ENCODE data around the gene NPHP4.
"Not testable (repeated sequence)": the region's sequence is repeated elsewhere in the genome, so short reads cannot be mapped to it uniquely, and the experiment has no call there.

NPHP4 gene

DNA sequence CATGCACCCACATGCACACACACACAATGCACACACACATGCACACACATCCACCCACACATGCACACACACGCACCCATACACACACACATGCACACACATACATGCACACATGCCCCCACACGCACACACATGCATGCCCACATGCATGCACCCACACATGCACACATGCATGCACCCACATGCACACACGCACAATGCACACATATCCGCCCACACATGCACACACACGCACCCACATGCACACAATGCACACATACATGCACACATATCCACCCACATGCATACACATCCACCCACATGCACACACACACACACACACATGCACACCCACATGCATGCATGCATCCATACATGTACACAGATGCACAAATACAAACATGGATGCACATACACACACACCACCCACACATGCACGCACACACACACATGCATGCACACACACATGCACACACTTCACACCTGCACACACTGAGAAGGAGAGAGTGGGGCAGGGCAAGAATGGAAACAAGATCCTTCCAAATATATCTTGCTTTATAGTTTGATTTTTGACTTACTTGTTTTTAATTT lies 123.2 kb downstream of the NPHP4 start:
- DNase-seq, result no peak

DNA sequence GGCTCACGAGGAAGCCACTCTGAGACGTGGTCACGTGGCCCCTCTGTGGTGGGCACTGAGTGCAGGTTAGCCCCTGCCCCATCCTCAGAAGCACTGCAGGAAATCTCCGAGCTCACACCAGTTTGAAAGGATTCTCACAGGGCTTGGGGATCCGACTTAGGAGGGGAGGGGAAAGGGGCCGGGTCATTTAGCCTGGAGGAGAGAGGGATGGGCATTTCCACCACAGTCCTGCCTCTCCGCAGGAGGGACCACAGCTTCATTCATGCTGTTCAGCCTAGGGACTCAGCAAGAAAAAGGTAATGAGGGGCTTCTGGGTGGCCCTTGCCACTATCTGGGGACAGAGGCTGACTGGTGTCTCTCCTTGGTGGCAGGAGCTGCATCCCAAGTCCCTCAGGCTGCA lies 126.5 kb downstream of the NPHP4 start:
- no peak for DNase-seq

DNA sequence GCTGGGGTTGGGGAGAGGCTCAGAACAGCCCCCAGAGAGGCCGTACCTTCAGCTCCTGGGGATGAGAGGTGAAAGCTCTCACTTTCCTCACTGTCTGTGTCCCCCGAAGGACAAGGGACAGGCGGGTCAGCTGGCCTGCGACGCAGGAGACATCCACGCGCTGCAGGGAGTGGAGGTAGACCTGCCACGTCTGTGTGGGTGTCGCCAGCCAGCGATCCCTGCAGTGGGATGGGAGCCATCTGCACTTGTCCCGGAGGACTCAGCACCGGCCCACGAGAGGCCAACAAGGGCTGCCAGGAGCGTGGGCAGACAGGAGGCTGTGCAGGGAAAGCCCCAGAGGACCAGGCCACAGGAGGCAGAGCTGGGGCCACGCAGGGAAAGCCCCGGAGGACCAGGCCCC lies 127.2 kb downstream of the NPHP4 start:
- no peak for DNase-seq

DNA sequence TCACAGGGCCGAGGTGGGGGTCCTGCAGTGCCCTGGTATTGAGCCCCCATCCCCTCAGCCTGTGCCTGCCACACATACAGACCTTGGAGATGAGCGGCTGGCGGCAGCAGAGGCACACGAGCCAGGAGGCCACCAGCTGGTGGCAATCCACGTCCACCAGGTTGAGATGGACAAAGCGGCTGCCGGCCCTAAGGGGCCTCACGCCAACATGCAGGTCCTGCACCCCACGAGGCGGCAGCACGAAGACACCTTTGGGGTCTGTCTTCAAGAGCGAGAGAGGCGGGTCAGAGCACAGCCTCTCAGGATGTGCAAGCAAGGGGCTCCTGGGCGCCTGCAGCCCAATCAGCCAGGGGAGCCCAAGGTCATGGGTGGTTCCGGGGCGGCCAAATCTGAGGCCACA lies 128.0 kb downstream of the NPHP4 start:
- no peak for DNase-seq

DNA sequence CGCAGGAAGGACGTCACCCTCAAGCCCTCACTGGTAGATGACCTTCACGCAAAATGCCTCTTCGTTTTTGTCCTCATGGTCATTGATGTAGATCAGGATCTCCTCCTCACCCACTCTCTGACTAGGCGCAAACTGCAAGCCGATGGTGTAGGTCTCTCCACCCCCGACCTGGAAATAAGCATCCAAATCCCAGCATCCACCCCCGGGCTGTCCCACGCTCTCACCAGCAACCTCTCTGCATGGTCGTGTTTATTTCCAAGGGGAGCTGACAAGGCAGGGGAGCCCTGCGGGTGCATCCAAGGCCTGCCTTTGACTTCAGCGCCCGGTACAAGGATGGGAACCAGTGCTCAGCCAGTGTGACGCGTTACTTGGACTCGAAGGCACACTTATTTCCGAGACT lies 129.0 kb downstream of the NPHP4 start:
- no peak for DNase-seq

DNA sequence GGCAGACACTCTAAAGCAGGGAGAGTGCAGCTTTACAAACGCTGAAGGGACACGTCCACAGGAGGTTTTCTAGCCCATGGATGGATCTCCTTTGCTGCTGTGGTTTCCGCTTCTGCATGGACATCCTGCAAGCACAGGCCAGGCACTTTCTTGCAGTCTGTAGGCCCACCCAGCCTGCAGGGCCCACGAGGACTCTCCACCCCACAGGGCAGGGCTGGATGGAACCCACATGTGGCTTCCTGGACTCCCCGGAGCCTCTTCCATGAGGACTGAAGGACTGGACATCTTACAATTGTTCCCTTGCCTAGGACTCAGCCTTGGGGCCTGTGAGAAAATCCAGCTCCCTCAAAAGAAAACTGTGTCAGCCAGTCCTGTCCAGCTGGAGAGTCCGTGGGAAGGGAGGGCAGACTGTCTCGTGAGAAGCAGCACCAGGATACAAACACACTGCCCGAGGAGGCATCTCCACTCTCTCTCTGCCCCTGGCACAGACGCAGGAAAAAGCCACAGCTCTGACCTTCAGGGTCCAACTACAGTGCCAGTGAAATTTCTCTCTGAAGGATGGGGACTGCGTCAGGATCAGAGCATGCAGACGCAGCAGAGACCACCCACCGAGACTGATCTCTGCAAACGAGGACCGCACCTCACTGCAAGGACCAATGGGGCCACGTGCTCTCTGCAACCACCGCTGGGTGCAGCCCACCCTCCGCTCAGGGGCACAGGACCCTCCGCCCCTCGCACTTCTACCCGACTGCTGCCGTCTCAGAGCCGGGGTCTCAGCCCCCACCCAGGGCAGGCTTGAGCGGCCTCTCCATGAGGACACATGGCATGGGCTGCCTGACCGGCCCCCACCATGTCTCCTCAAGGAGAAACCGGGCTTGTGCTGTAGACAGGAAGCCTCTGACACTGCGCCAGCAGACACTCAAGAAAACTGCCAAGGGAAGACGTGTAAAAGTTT lies 130.1 kb downstream of the NPHP4 start:
- DNase-seq, result no peak

DNA sequence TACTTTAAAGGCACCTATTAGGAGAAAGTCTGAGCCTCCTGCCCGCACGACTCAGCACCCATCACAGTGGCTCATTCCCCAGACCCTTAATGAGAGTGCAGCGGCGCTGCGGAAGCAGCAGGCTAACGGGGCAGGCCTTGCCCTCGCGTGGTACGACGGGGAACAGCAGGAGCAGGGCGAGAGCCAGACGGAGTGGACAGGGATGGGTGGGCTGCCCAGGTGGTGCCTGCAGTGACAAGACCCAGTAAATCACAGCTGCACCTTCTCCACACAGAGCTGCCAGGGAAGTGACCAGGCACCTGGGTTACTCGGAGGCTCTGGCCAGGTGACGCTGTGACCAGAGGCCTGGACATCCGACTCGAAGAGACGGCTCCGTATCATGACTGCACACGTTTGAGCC lies 131.9 kb downstream of the NPHP4 start:
- DNase-seq, result no peak

DNA sequence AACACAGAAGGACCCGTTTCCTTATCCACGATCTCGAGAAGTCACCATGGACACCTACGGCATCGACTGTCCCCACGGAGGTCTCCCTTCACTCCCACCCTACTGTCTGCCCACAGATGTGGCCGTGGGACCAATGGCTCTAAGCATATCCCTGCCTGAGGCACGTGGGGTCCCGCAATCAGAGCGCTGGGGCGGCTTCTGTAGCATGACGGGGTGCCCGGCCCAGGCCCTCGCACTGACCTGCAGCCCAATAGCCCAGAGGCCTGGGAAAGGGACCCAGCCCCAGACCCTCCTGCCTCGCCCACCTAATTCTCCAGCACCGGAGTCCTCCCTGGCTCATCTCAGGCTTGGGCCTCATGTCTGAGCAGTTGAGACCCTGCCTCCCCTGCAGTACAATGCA lies 132.5 kb downstream of the NPHP4 start:
- no peak for DNase-seq

DNA sequence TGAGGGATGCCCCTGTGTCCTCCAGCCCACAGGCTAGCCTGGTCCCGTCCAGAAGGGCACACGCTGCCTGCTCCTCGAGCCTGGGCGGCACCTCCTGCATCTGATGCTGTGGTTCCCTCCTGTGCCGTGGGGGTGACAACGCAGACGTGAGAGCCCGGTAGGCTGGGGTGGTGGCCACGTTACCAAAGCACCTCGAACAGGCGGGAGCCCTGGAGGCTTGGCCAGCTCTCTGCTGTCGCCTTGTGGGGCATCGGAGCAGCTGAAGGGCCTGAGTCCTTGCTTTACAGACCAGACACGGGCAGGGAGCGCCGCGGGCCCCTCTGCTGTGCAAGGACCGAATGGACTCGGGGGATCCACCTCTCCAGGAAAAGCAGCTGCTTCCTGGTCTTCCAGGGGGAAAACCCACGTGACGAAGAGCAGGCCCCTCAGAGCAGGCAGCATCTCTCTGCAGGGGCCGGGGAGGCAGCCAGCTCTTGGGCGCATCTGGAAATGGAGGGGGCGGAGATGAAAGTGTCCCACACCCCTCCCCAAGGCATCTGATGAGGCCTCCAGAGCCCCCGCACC lies 133.3 kb downstream of the NPHP4 start:
- DNase-seq, result no peak

DNA sequence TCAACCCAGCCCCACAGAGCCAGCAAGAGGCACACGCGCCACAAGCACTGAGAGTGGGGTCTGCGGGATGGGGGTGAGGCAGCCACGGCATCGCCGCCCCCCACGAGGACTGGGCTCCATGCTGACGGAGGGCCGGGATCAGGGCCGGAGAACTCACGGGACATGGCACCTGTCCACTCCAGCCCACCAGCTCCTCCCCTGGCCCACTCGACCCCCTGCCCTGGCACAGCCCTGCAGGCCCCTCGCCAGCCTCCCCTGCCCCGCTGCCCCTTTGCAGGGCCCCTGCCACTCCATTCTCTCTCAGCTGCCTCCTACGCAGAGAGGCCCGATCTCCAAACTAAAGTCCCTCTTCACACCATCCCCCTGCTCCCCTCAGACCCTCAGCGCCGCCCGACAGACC lies 134.0 kb downstream of the NPHP4 start:
- DNase-seq, result no peak

DNA sequence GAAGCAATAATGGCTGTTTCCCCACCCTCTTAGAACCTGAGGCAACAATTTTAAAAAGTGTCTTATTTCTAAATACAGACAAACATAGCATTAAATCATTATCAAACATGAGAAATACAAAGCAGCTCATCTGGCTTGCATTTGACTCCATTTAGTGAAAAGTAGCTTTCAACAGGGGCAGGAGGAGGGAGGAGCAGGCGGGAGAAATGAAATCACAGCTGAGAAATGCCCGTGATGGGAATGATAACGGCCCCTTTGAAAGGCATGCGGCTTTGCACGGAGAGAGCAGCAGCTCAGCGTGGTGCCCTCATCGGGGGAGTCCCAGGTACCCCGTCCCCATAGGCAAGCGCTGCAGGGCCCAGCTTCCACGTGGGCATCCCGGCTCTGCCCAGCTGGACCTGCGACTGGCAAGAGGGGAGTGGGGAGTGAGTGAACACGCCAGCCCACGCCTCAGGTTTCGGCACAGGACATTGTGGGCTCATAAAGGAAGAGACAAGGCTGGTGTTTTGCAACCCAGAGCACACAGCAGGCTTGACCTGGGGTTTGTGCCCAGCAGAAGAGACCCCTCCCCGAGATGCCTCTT lies 134.6 kb downstream of the NPHP4 start:
- no peak for DNase-seq

DNA sequence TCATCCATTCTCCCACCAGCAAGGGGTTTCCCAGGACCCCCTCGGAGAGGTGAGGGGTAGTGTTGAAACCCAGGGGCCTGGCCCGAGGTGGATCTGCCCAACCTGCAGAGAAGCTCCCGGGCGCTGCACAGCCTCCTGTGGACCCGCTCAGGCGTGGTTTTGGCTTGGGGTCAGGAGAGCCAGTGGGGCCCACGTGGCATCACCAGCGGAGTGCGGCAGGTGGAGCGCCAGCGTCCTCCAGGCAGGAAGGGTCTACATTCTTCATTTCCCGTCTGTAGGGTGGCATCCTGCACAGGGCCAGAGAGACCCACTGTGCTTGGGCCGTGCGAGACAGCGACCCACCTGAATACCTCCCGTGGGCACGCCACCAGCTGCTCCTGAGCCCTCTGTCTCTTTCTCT lies 135.2 kb downstream of the NPHP4 start:
- DNase-seq, result no peak

DNA sequence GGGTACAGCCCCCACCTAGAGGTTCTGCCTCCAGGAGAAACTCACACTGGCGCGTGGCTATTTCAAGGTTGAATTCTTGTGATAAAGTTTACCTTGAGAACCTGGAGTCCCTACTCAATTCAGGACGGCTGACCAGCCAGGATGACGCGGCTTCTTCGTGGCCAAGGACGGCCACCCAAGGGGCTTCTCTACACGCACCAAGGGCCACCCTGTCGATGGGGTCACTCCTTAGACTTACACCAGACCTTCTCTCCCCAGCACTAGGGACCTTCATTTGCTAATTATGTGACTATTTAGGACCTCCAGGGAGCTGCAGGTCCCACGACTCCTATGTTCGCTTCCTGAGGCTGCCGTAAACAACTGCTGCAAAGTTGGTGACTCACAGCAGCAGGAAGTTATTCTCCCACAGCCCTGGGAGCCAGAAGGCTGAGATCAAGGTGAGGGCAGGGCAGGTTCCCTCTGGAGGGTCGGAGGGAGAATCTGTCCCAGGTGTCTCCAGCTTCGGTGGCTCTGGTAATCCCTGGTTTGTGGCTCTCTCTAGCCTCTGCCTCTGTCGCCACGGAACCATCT lies 135.9 kb downstream of the NPHP4 start:
- DNase-seq, result no peak

DNA sequence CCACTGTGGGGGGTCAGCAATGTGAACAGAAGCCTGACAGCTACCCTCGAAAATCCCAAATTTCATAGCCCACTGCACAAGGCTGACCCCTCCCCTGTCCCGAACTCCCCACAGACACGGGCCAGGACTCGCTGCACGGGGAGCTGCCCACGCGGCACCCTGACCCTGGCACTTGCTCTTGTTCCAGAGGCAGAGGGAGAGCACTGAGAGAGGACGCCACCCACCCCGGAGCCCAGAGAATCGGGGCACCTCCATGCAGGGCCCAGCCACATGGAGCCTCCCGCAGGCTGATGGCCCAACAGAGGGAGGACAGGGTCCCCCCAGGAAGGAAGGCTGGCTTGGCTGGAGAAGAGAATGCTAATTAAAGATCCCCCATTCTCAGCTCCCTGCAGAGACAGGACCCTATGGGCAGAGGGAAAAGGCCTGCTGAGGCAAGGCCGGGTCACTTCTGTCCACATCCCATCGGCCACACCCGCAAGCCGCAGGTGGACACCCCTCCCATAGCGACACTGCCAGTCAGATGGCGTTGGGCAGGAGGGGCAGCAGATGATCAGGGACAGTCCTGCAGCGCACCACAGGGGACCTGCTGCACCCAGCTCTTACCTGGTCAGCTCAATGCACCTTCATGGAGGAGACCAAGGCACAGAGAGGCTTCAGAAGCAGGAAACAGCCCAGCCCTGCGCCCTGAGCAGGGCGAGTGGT lies 136.9 kb downstream of the NPHP4 start:
- no peak for DNase-seq

DNA sequence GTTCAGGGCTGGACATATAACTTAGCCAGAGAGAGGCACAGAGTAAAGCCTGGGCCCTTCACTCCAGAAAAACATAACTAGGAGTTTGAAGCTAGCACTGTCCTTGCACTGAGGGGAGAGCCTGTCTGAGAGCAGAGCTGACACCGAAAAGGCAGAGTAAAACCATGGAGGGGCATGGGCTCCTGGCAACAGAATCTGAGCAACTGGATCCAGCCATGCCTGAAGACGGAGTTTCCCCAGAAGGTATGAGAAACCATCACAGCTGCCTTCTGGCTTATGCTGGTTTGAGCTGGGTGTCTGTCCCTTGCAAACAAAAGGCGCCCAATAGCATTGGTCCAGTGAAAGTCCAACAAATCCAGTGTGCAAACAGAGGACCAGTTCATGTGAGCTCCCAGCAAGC lies 137.5 kb downstream of the NPHP4 start:
- no peak for DNase-seq

DNA sequence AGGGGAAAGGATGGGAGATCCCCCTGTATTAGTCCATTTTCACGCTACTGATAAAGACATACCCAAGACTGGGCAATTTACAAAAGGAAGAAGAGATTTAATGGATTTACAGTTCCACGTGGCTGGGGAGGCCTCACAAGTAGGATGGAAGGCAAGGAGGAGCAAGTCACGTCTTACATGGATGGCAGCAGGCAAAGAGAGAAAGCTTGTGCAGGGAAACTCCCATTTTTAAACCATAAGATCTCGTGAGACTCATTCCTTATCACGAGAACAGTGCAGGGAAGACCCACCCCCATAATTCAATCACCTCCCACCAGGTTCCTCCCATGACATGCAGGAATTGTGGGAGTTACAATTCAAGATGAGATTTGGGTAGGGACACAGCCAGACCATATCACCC lies 138.4 kb downstream of the NPHP4 start:
- DNase-seq, result not testable (repeated sequence)

DNA sequence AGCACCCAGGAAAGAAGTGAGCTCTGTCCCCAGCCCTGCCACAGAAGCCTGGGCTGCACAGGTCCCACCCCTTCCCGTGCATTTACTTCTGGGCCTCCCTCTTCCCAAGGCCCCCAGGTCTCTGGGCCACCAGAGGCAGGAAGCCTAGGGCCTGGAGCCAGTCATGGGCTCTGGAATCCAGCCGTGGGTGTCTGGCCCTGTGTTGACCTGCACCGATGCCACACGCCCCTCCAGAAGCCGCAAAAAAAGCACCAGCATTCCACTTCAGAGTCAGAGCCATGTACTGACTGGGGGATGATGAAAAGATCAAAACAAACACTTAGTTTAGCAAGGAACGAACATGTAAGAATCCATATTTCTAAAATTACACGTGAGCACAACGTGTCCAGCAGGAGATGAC lies 141.7 kb downstream of the NPHP4 start:
- DNase-seq, result no peak

DNA sequence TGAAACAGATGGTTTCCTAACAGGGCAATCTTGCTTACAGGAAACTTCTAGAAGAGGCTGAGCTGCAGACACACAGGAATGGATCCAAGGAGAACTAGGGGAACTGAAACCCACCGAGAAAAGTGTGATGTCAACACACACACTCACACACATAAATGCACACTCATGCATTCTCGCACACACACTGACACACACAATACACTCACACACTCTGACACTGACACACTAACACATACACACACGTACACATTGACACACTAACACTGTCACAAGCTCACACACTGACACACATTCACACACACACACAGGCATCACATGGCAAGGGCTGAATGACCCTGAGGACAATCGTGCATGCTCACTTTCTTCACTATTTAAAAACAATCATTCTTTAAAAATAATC lies 142.7 kb downstream of the NPHP4 start:
- no peak for DNase-seq

DNA sequence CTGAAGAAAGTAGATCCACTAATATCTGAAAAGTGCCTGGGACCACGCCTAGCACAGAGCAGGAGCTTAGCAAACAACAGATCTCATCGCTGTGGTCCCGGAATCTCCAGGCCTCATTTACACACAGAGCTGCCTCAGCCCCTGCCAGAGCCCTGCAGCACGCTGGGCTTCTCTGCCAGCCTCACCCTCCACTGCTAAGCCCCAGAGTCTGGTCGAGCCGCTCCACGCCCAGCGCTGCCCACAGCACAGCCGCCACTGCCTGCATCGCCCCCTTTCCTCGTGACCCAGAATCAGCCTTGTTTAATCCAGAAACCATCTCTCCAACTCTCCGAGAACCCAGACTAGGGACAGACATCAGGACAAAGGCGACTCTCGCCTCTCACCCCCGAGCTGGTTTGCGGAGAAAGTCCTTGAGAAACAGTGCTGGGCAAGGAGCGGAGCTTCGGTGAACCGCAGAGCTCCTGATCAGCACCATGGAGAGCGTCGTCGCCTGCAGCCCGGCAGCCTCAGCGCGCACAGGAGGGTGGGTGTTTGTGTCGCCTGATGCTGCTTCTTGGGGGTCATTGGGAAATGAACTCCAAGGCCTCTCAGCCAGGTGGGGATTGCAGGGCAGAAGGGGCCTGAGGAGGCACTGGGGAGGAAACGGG lies 145.1 kb downstream of the NPHP4 start:
- DNase-seq, result no peak

DNA sequence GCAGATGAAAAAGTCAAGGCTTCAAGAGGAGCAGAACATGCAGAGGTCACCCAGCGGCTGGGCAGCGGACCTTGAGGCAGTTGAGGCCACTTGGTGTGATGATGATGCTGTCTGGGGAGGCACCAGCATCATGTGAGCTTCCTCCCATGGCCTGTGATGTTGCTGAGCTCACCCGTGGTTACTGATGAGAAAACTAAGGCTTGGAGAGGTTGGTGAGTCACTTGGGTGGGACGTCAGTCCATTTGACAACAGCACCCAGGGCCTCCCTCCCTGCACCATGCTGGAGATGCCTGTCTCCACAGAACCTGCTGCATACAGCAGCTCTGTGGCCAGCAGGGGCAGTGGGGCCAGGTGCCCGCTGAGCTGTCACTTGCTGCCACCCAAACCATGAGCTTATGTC lies 146.8 kb downstream of the NPHP4 start:
- no peak for DNase-seq

DNA sequence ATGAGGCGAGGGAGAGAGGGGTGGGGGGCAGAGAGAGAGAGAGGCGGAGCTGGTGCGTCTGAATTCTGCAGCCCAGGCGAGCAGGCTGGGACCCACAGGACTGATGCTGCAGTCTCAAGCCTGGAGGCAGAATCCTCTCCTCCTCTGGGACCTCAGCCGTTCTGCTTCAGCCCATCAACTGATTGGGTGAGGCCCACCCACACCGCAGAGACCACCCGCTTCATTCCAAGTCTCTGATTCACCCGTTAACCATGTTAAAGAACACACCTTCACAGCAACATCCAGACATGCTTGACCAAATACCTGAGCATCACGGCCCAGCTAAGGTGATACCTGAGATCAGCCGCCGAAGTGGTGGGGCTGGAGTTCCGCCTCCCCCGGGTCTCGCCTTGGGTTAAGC lies 147.8 kb downstream of the NPHP4 start:
- no peak for DNase-seq

DNA sequence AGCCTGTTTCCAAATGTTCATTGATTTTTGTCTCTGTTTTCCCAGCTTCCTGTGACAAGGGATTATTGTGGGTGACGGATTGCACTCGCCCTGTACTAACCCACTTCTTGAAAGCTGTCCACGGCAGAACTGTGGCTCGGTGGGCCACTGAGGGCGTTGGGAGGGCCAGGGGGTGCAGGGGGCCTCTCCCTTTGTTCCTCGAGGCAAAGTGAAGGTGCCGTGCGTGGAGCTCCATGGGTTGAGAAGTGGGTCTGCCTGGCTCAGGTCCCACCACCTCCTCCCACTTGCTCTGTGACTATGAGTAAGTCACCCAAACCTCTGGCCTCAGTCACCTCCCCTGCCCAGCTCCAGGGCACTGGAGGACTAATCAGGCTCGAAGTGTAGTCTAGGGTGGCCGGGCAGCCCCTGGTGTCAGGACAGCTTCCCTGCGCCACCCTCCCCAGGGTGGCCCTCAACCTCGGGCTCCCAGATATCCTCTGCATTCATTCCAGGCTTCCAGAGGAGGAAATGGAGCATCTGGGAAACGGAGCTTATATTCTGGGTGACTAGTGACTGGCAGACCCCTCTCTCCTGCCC lies 148.6 kb downstream of the NPHP4 start:
- DNase-seq, result no peak
